HG03575 (cell line): Measurements from ENCODE around the gene MTUS2.
"Not testable (repeated sequence)": the region's sequence is repeated elsewhere in the genome, so short reads cannot be mapped to it uniquely, and the experiment has no call there.

Experiments used
- ATAC-seq: cut with Tn5 transposase; IDR thresholded peaks from one replicate; pipeline ENCODE4 v1.9.1; 2021; ENCODE audit not compliant: unreplicated experiment, insufficient number of reproducible peaks, low FRiP score; ENCODE audit errors: extremely low read depth

The MTUS2 gene

GRCh38 chr13:29386246-29386645, 566.1 kb downstream of the MTUS2 start:
- ATAC-seq, result no peak

- ATAC-seq, result not testable (repeated sequence)
Measured at GRCh38 chr13:29390598-29390997, 570.5 kb downstream of the MTUS2 start.

DNA sequence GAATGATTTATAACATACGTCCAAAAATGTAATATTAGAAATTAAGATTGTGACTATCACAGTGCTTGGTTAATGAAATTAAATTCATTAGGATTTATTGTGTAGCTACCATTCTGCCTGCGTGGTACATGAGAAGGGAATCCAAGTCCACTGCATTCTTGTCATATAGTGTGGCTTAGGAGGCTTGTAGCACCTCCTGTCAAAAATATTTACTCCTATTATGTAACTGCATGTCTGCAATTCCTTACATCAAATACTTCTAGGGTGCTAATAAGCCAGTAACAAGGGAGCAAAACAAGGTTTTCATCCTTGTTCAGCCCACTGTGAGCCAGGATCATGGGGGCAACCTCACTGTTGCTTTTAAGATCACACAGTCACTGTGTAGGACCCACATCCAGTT, 576.3 kb downstream of the MTUS2 start:
- no peak for ATAC-seq

DNA sequence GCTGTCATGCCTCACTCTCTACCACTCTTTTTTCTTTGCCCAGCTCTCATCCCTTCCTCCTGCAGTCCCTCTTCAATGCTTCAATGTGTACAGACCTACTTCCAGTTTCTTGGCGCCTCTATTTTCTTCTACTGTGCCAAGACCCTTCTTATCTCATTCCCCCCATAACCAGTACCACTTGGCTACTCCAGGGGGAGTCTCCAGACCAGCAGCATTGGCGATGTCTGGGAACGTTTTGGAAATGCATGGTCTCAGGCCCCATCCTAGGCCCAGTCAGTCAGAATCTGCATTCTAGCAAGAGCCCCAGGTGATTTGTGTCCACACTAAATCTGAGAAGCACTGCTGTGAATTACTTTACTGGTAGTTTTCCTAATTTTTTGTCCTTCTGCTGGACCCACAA, 577.1 kb downstream of the MTUS2 start:
- ATAC-seq, result no peak

DNA sequence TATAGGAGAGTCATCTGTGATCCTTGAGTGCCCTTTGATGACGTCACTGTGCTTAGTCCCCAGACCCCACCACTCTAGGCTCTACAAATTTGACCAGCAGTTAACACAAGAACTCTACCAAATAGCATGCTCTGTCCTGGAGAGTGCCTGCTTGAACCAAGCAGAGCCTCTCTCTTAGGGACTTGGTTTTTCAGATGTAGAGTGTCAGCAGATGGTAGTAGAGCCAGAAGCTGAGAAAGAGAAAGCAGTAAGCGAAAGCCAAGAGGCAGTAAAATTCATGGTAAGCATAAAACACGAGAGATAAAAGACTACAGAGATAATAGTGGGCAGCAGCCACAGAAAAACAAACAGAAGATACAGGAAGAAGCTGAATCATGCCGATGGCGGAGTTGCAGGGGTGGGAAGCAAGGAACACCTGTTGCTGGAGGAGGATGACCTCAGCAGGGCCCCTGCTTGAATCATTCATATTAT, 582.1 kb downstream of the MTUS2 start:
- ATAC-seq, result no peak

DNA sequence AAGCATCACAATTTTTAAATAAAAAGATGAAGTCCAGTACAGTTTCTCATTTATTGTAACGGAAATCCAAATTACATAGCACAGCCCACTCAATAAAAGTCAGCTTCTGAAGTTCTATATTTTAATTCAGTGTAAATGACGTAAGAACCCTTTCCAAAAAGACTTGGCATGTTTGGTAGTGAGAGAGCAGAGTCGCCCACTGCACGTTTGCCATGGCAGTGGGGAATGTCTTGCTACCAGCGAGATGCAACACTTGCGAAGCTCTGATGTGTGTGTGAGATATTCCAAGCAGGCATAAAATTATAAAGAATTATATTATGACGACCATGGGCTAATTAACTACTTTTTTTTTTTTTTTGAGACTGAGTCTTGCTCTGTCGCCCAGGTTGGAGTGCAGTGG, 585.3 kb downstream of the MTUS2 start:
- ATAC-seq, result no peak

DNA sequence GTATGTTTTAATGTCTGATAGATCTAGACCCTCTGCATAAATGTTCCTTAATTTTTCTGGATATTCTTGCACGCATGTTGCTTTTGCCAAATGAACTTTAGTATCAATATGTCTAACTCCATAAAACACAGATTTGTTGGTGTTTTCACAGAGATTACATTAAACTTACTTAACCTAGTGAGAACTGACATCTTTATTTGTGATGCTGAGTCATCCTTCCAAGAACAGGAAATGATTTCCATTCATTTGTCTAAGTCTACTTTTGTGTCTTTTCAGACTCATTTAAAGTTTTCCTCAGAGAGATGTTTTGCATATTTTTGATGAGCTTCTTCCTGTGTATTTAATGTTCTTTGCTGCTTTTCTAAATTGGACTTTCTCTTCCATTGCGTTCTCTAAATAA, 591.3 kb downstream of the MTUS2 start:
- no peak for ATAC-seq

- no peak for ATAC-seq
Measured at GRCh38 chr13:29418026-29418425, 597.9 kb downstream of the MTUS2 start.

DNA sequence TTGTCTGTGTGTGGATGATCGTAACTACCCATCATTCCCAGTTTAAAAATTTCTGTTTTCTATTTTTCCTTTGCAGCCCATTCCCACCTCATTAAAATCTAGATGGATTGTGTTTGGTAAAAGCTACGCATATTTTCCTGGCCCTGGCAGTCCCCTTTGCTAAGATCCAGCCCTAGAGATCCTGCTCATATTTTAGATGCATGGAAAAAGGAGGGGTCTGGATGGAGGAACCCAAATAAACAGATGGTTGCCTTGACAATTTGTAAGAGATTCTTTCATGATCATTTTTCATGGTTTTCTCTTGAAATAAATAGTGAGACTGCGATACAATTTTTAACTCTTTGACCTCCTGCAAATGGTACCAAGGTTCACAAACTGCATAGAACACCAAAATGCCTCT, 601.0 kb downstream of the MTUS2 start:
- no peak for ATAC-seq

DNA sequence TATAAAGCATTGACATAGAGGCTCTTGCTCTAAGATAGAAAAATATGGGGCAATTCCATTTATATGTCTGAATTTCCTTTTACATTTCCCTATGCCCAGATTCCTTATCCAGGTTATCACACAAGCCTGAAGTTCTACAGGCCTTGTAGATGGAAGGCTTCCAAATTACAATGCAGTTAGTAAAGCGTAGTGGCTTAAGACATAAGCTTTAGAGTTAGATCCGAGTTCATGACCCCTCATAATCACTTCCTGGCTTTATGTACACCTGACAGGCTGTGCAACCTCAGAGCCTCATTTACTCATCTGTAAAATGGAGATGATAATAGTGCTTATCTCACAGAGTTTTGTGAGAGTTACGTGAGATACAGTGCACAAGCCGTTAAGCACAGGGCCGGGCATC, 601.9 kb downstream of the MTUS2 start:
- no peak for ATAC-seq

DNA sequence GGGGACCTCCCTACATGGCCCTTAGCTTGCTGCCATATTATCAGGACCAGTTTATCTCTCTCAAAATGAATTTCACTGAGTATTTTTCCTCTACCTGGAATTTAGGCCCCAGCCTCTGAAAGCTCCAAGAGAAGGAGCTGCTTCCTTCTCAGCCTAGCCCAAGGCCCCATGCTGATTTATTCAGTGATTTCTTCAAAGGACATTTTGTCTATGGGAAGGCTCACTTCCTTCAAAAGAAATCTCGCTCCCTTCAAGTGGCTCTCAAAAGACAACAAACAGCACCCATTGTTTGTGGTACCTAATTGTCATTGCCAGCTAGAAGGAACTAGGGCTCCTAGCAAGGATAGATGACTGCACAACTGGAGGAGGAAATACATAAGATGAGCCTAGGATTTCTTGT, 602.9 kb downstream of the MTUS2 start:
- no peak for ATAC-seq

DNA sequence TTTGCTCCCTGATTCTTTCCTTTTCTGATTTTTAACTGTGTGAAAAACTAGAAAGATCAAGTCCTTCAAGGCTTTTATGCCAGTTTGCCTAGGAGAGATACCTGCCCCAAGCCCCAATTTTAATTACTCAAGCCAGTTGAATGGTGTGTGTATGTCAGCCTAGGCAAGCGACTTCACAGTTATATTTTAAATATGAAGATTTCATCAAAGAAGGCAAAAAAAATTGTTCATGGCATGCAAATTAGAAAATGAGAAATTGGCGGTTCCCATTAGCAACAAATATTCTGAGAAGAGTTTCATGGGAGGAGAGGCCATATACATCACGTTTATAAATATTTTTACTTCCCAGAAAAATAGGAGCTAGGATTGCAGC, 607.8 kb downstream of the MTUS2 start:
- ATAC-seq, result no peak

GRCh38 chr13:29428310-29429181, 608.4 kb downstream of the MTUS2 start:
- ATAC-seq, result no peak

GRCh38 chr13:29429286-29429900, 609.3 kb downstream of the MTUS2 start:
- no peak for ATAC-seq

GRCh38 chr13:29434217-29434945, 614.2 kb downstream of the MTUS2 start:
- no peak for ATAC-seq

GRCh38 chr13:29435125-29435911, 615.2 kb downstream of the MTUS2 start:
- ATAC-seq, result no peak

GRCh38 chr13:29436291-29436690, 616.2 kb downstream of the MTUS2 start:
- no peak for ATAC-seq

GRCh38 chr13:29436721-29437280, 616.7 kb downstream of the MTUS2 start:
- no peak for ATAC-seq

GRCh38 chr13:29438769-29439168, 618.6 kb downstream of the MTUS2 start:
- ATAC-seq, result no peak
